Measurements from ENCODE around the gene FOXM1.

FOXM1 gene

GRCh38 chr12:2833810-2834209 lies 43.2 kb downstream of the FOXM1 start:
- Histone ChIP-seq H3K4me1 (ENCODE audit: control insufficient read depth, insufficient read depth, low read depth, low read length) (peaks cover 10% of the 10 kb centered on the region), H3K4me3 (ENCODE audit: insufficient read depth in 1 of 2, low read depth in 1 of 2, low read length in 2 of 2) (no peak overlapping the region), H3K9ac (ENCODE audit: low read length) (no peak overlapping the region), H3K4ac (ENCODE audit: low read depth in 1 of 2, low read length in 2 of 2) (no peak overlapping the region), H4K91ac (ENCODE audit: low read length) (no peak overlapping the region), H2AFZ (ENCODE audit: low read depth, low read length) (no peak overlapping the region), H3K4me2 (ENCODE audit: low read length, poor library complexity, severe bottlenecking) (no peak overlapping the region), H3K27ac (ENCODE audit: low read length, poor library complexity, severe bottlenecking) (no peak overlapping the region), H3K27me3 (ENCODE audit: control insufficient read depth in 1 of 2, insufficient read depth in 1 of 2, low read length in 2 of 2) (peaks cover 20 to 31% of the 10 kb centered on the region in 2 experiments), H2AK5ac (ENCODE audit: low read length, severe bottlenecking) (no peak overlapping the region), H3K23ac (ENCODE audit: low read length in 2 of 2) (no peak overlapping the region), H2BK12ac (ENCODE audit: low read length in 2 of 2) (no peak overlapping the region), H3K9me3 (ENCODE audit: control insufficient read depth, low read length) (no peaks in the 10 kb centered on the region), H3K36me3 (ENCODE audit: control insufficient read depth in 1 of 2, insufficient read depth in 2 of 2, low read depth in 1 of 2, low read length in 2 of 2) (peaks cover 7 to 19% of the 10 kb centered on the region in 2 experiments), H2BK15ac (ENCODE audit: low read depth, poor library complexity, severe bottlenecking) (no peak overlapping the region), H3K14ac (ENCODE audit: low read length in 2 of 2) (no peak overlapping the region), H4K8ac (ENCODE audit: low read length) (no peak overlapping the region), H3K79me1 (replicated peaks; ENCODE audit: low read length, poor library complexity, severe bottlenecking) (no peaks in the 10 kb centered on the region), H2BK5ac (ENCODE audit: low read depth, low read length, poor library complexity, severe bottlenecking) (no peak overlapping the region), H2BK120ac (ENCODE audit: low read depth, low read length) (no peak overlapping the region), H3K18ac (ENCODE audit: low read depth in 1 of 2, low read length in 2 of 2) (no peak overlapping the region)
- 90% methylated on average over 9 of the region's 9 CpGs for WGBS
- DNase-seq, result no peak

- Histone ChIP-seq H3K9ac (ENCODE audit: low read length) (no peak overlapping the region), H3K36me3 (ENCODE audit: control insufficient read depth in 1 of 2, insufficient read depth in 2 of 2, low read depth in 1 of 2, low read length in 2 of 2) (peaks cover 7 to 20% of the 10 kb centered on the region in 2 experiments), H3K27me3 (ENCODE audit: control insufficient read depth in 1 of 2, insufficient read depth in 1 of 2, low read length in 2 of 2) (peaks cover 20 to 31% of the 10 kb centered on the region in 2 experiments), H4K91ac (ENCODE audit: low read length) (no peak overlapping the region), H3K4me1 (ENCODE audit: control insufficient read depth, insufficient read depth, low read depth, low read length) (peaks cover 10% of the 10 kb centered on the region), H3K4ac (ENCODE audit: low read depth in 1 of 2, low read length in 2 of 2) (no peak overlapping the region), H4K8ac (ENCODE audit: low read length) (no peak overlapping the region), H2BK120ac (ENCODE audit: low read depth, low read length) (no peak overlapping the region), H3K79me1 (replicated peaks; ENCODE audit: low read length, poor library complexity, severe bottlenecking) (no peaks in the 10 kb centered on the region), H2AFZ (ENCODE audit: low read depth, low read length) (no peak overlapping the region), H3K4me2 (ENCODE audit: low read length, poor library complexity, severe bottlenecking) (no peak overlapping the region), H2AK5ac (ENCODE audit: low read length, severe bottlenecking) (no peak overlapping the region), H3K18ac (ENCODE audit: low read depth in 1 of 2, low read length in 2 of 2) (no peak overlapping the region), H3K23ac (ENCODE audit: low read length in 2 of 2) (no peak overlapping the region), H3K27ac (ENCODE audit: low read length, poor library complexity, severe bottlenecking) (no peak overlapping the region), H3K14ac (ENCODE audit: low read length in 2 of 2) (no peak overlapping the region), H3K9me3 (ENCODE audit: control insufficient read depth, low read length) (no peaks in the 10 kb centered on the region), H3K4me3 (ENCODE audit: insufficient read depth in 1 of 2, low read depth in 1 of 2, low read length in 2 of 2) (no peak overlapping the region), H2BK5ac (ENCODE audit: low read depth, low read length, poor library complexity, severe bottlenecking) (no peak overlapping the region), H2BK12ac (ENCODE audit: low read length in 2 of 2) (no peak overlapping the region), H2BK15ac (ENCODE audit: low read depth, poor library complexity, severe bottlenecking) (no peak overlapping the region)
- DNase-seq, result no peak
- 85% methylated on average over 4 of the region's 5 CpGs for WGBS
Measured at GRCh38 chr12:2833327-2833726, 43.6 kb downstream of the FOXM1 start.

GRCh38 chr12:2832550-2833127 lies 44.3 kb downstream of the FOXM1 start:
- Histone ChIP-seq H3K79me1 (replicated peaks; ENCODE audit: low read length, poor library complexity, severe bottlenecking) (no peaks in the 10 kb centered on the region), H3K27me3 (ENCODE audit: control insufficient read depth in 1 of 2, insufficient read depth in 1 of 2, low read length in 2 of 2) (peaks cover 20 to 31% of the 10 kb centered on the region in 2 experiments), H3K36me3 (ENCODE audit: control insufficient read depth in 1 of 2, insufficient read depth in 2 of 2, low read depth in 1 of 2, low read length in 2 of 2) (peaks cover 13 to 27% of the 10 kb centered on the region in 2 experiments), H3K4me1 (ENCODE audit: control insufficient read depth, insufficient read depth, low read depth, low read length) (peaks cover 10% of the 10 kb centered on the region), H2BK12ac (ENCODE audit: low read length in 2 of 2) (no peak overlapping the region), H3K23ac (ENCODE audit: low read length in 2 of 2) (no peak overlapping the region), H2AFZ (ENCODE audit: low read depth, low read length) (no peak overlapping the region), H3K27ac (ENCODE audit: low read length, poor library complexity, severe bottlenecking) (no peak overlapping the region), H3K4me2 (ENCODE audit: low read length, poor library complexity, severe bottlenecking) (no peak overlapping the region), H3K18ac (ENCODE audit: low read depth in 1 of 2, low read length in 2 of 2) (no peak overlapping the region), H3K14ac (ENCODE audit: low read length in 2 of 2) (no peak overlapping the region), H3K9ac (ENCODE audit: low read length) (no peak overlapping the region), H4K91ac (ENCODE audit: low read length) (no peak overlapping the region), H2AK5ac (ENCODE audit: low read length, severe bottlenecking) (no peak overlapping the region), H2BK15ac (ENCODE audit: low read depth, poor library complexity, severe bottlenecking) (no peak overlapping the region), H2BK120ac (ENCODE audit: low read depth, low read length) (no peak overlapping the region), H3K9me3 (ENCODE audit: control insufficient read depth, low read length) (no peaks in the 10 kb centered on the region), H2BK5ac (ENCODE audit: low read depth, low read length, poor library complexity, severe bottlenecking) (no peak overlapping the region), H3K4ac (ENCODE audit: low read depth in 1 of 2, low read length in 2 of 2) (no peak overlapping the region), H3K4me3 (ENCODE audit: insufficient read depth in 1 of 2, low read depth in 1 of 2, low read length in 2 of 2) (no peak overlapping the region), H4K8ac (ENCODE audit: low read length) (no peak overlapping the region)
- 94% methylated on average over 6 of the region's 6 CpGs for WGBS
- no peak for DNase-seq

GRCh38 chr12:2829275-2829674 lies 47.7 kb downstream of the FOXM1 start:
- no peak overlapping the region for H2BK12ac ChIP-seq (ENCODE audit: low read length in 2 of 2)
- no peaks in the 10 kb centered on the region for H3K79me1 ChIP-seq (replicated peaks; ENCODE audit: low read length, poor library complexity, severe bottlenecking)
- no peak overlapping the region for H2BK120ac ChIP-seq (ENCODE audit: low read depth, low read length)
- H3K9ac ChIP-seq (ENCODE audit: low read length), result no peak overlapping the region
- H3K4me2 ChIP-seq (ENCODE audit: low read length, poor library complexity, severe bottlenecking), result no peak overlapping the region
- no peak overlapping the region for H3K18ac ChIP-seq (ENCODE audit: low read depth in 1 of 2, low read length in 2 of 2)
- H3K4me3 ChIP-seq (ENCODE audit: insufficient read depth in 1 of 2, low read depth in 1 of 2, low read length in 2 of 2), result no peak overlapping the region
- DNase-seq, result no peak
- no peak overlapping the region for H3K4ac ChIP-seq (ENCODE audit: low read depth in 1 of 2, low read length in 2 of 2)
- H3K27me3 ChIP-seq (ENCODE audit: control insufficient read depth in 1 of 2, insufficient read depth in 1 of 2, low read length in 2 of 2), result peaks cover 1 to 15% of the 10 kb centered on the region in 2 experiments
- H3K23ac ChIP-seq (ENCODE audit: low read length in 2 of 2), result no peak overlapping the region
- no peak overlapping the region for H2AK5ac ChIP-seq (ENCODE audit: low read length, severe bottlenecking)
- WGBS, result 94% methylated on average over 3 of the region's 6 CpGs
- no peak overlapping the region for H3K14ac ChIP-seq (ENCODE audit: low read length in 2 of 2)
- H2AFZ ChIP-seq (ENCODE audit: low read depth, low read length), result no peak overlapping the region
- H3K36me3 ChIP-seq (ENCODE audit: control insufficient read depth in 1 of 2, insufficient read depth in 2 of 2, low read depth in 1 of 2, low read length in 2 of 2), result peaks cover 42 to 60% of the 10 kb centered on the region in 2 experiments
- no peak overlapping the region for H3K27ac ChIP-seq (ENCODE audit: low read length, poor library complexity, severe bottlenecking)
- no peak overlapping the region for H2BK5ac ChIP-seq (ENCODE audit: low read depth, low read length, poor library complexity, severe bottlenecking)
- no peaks in the 10 kb centered on the region for H3K9me3 ChIP-seq (ENCODE audit: control insufficient read depth, low read length)
- H4K91ac ChIP-seq (ENCODE audit: low read length), result no peak overlapping the region
- H2BK15ac ChIP-seq (ENCODE audit: low read depth, poor library complexity, severe bottlenecking), result no peak overlapping the region
- no peak overlapping the region for H4K8ac ChIP-seq (ENCODE audit: low read length)
- peaks cover 7% of the 10 kb centered on the region for H3K4me1 ChIP-seq (ENCODE audit: control insufficient read depth, insufficient read depth, low read depth, low read length)

Measured in mesenchymal stem cell (in vitro differentiated cells and primary cell).